Astrocyte (in vitro differentiated cells and primary cell): ENCODE measurements around the gene ESD. TPM values are rescaled to one million over a fixed set of nuclear protein-coding genes. Genes with fewer than 3 reads are reported as not detected.

ENCODE experiments used
- DNase-seq: peaks from one replicate; pipeline ENCODE4 v3.0.0-alpha.2; 2010; ENCODE audit warnings: low read depth
- FAIRE-seq: peaks from 2 replicates; lab custom pipeline; 2011; peaks lifted over from hg19 to GRCh38; lab: Jason Lieb, UNC
- H2AFZ ChIP-seq: 2 replicates; pipeline ENCODE4 v1.6.0; 2012; ENCODE audit warnings: low read depth, low read length, inconsistent platforms
- H3K27ac ChIP-seq: 2 replicates; pipeline ENCODE4 v1.5.1; 2011; ENCODE audit warnings: low read depth, low read length, inconsistent platforms
- H3K27me3 ChIP-seq: 2 replicates; pipeline ENCODE4 v1.6.0; 2011; ENCODE audit warnings: low read length, inconsistent platforms; ENCODE audit not compliant: insufficient read depth
- H3K36me3 ChIP-seq: 2 replicates; pipeline ENCODE4 v1.5.1; 2011; ENCODE audit warnings: low read length, inconsistent platforms; ENCODE audit not compliant: insufficient read depth
- H3K4me1 ChIP-seq: 2 replicates; pipeline ENCODE4 v1.5.1; 2011; ENCODE audit warnings: low read length, inconsistent platforms; ENCODE audit not compliant: insufficient read depth
- H3K4me2 ChIP-seq: 2 replicates; pipeline ENCODE4 v1.6.0; 2012; ENCODE audit warnings: low read length, inconsistent platforms
- H3K4me3 ChIP-seq: 2 replicates; pipeline ENCODE4 v1.5.1; 2011; ENCODE audit warnings: low read depth, mild to moderate bottlenecking, low read length, inconsistent platforms; ENCODE audit not compliant: insufficient read depth
- H3K79me2 ChIP-seq: 2 replicates; pipeline ENCODE4 v1.6.0; 2012; ENCODE audit warnings: mild to moderate bottlenecking, low read length, inconsistent platforms; ENCODE audit not compliant: insufficient read depth
- H3K9ac ChIP-seq: 2 replicates; pipeline ENCODE4 v1.6.0; 2012; ENCODE audit warnings: mild to moderate bottlenecking, low read length, inconsistent platforms
- H3K9me3 ChIP-seq: 2 replicates; pipeline ENCODE4 v1.5.1; 2012; ENCODE audit warnings: low read depth, mild to moderate bottlenecking, low read length, inconsistent platforms; ENCODE audit not compliant: insufficient read depth
- H4K20me1 ChIP-seq: 2 replicates; pipeline ENCODE4 v1.6.0; 2012; ENCODE audit warnings: low read length, inconsistent platforms; ENCODE audit not compliant: insufficient read depth
- H3K27ac Mint-ChIP-seq: one replicate; pipeline ENCODE4 v1.8.0; 2021; ENCODE audit warnings: mild to moderate bottlenecking, mixed read lengths; ENCODE audit not compliant: unreplicated experiment
- H3K27me3 Mint-ChIP-seq: one replicate; pipeline ENCODE4 v1.8.0; 2021; ENCODE audit warnings: low read depth, mixed read lengths; ENCODE audit not compliant: unreplicated experiment
- H3K36me3 Mint-ChIP-seq: one replicate; pipeline ENCODE4 v1.8.0; 2021; ENCODE audit warnings: low read depth, mixed read lengths; ENCODE audit not compliant: unreplicated experiment
- H3K4me1 Mint-ChIP-seq: one replicate; pipeline ENCODE4 v1.8.0; 2021; ENCODE audit warnings: low read depth, mixed read lengths; ENCODE audit not compliant: unreplicated experiment
- H3K4me3 Mint-ChIP-seq: one replicate; pipeline ENCODE4 v1.8.0; 2021; ENCODE audit warnings: mild to moderate bottlenecking, moderate library complexity, mixed read lengths; ENCODE audit not compliant: unreplicated experiment
- H3K9me3 Mint-ChIP-seq: one replicate; pipeline ENCODE4 v1.8.0; 2021; ENCODE audit warnings: mild to moderate bottlenecking, mixed read lengths; ENCODE audit not compliant: unreplicated experiment
- EZH2 ChIP-seq: IDR thresholded peaks from 2 replicates; pipeline ENCODE4 v1.6.1; 2012; ENCODE audit warnings: mild to moderate bottlenecking, low read length, inconsistent platforms; ENCODE audit not compliant: insufficient read depth
- total RNA-seq: library from RNA; stranded (reverse); gene quantifications from 2 replicates; pipeline ENCODE4 v1.2.1, GENCODE V29; 2021
- TF ChIP-seq, protein P1 (sequence below): IDR thresholded peaks from 2 replicates; pipeline ENCODE4 v1.5.1; 2011; ENCODE audit warnings: low read depth, mild to moderate bottlenecking, inconsistent platforms, low read length, moderate library complexity; ENCODE audit not compliant: insufficient read depth

ESD gene
- total RNA-seq, 1 donor from 2014 or later = 91.3 TPM

DNA sequence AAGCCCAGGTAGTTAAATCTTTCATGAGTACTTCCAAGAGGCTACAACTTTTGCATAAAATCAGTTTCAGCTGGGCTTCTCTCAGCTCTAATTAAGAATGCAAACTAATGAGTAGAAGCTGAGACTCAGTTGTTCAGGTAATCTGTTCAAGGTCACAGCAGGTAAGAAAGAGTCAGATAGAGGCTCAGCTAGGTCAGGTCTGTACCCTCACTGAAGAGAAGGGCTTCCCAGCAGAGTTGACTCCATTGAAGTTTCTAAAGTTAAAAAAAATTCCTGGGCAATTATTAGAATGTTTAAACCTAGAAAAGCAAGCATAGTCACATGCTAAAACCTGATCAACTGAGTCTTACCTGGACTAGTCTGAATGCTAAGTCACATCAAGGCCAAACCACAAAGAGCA lies 42.1 kb downstream of the ESD start:
- H3K9me3 Mint-ChIP-seq = no peaks in the 10 kb centered on the region
- Histone ChIP-seq H3K9ac (no peak overlapping the region), H4K20me1 (no peaks in the 10 kb centered on the region), H3K4me3 (no peak overlapping the region), H3K4me1 (peaks cover 20% of the 10 kb centered on the region), H3K9me3 (no peaks in the 10 kb centered on the region), H3K27ac (no peak overlapping the region), H3K4me2 (no peak overlapping the region), H3K27me3 (no peaks in the 10 kb centered on the region), H3K79me2 (no peaks in the 10 kb centered on the region), H2AFZ (no peak overlapping the region), H3K36me3 (peaks cover 9% of the 10 kb centered on the region)
- DNase-seq (no peak), FAIRE-seq (no peak)
- no peak overlapping the region for H3K4me3 Mint-ChIP-seq
- peaks cover 3% of the 10 kb centered on the region for H3K36me3 Mint-ChIP-seq
- no peak overlapping the region for H3K27ac Mint-ChIP-seq
- peaks cover 13% of the 10 kb centered on the region for H3K4me1 Mint-ChIP-seq
- TF ChIP-seq, protein P1, sequence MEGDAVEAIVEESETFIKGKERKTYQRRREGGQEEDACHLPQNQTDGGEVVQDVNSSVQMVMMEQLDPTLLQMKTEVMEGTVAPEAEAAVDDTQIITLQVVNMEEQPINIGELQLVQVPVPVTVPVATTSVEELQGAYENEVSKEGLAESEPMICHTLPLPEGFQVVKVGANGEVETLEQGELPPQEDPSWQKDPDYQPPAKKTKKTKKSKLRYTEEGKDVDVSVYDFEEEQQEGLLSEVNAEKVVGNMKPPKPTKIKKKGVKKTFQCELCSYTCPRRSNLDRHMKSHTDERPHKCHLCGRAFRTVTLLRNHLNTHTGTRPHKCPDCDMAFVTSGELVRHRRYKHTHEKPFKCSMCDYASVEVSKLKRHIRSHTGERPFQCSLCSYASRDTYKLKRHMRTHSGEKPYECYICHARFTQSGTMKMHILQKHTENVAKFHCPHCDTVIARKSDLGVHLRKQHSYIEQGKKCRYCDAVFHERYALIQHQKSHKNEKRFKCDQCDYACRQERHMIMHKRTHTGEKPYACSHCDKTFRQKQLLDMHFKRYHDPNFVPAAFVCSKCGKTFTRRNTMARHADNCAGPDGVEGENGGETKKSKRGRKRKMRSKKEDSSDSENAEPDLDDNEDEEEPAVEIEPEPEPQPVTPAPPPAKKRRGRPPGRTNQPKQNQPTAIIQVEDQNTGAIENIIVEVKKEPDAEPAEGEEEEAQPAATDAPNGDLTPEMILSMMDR = no peak
- TF ChIP-seq EZH2 = no peak
- no peaks in the 10 kb centered on the region for H3K27me3 Mint-ChIP-seq

GRCh38 chr13:46753917-46754316 lies 43.0 kb downstream of the ESD start:
- Mint-ChIP-seq H3K4me3 (no peak overlapping the region), H3K9me3 (no peaks in the 10 kb centered on the region), H3K4me1 (peaks cover 15% of the 10 kb centered on the region), H3K27me3 (no peaks in the 10 kb centered on the region), H3K27ac (no peak overlapping the region), H3K36me3 (peaks cover 6% of the 10 kb centered on the region)
- Histone ChIP-seq H3K36me3 (peaks cover 9% of the 10 kb centered on the region), H3K27ac (no peak overlapping the region), H3K4me1 (peaks cover 24% of the 10 kb centered on the region), H3K9ac (no peak overlapping the region), H4K20me1 (no peaks in the 10 kb centered on the region), H3K4me3 (no peak overlapping the region), H3K4me2 (no peak overlapping the region), H3K9me3 (no peaks in the 10 kb centered on the region), H2AFZ (no peak overlapping the region), H3K27me3 (no peaks in the 10 kb centered on the region), H3K79me2 (no peaks in the 10 kb centered on the region)
- FAIRE-seq (no peak), DNase-seq (no peak)
- TF ChIP-seq EZH2 = no peak
- TF ChIP-seq, protein P1 = no peak

DNA sequence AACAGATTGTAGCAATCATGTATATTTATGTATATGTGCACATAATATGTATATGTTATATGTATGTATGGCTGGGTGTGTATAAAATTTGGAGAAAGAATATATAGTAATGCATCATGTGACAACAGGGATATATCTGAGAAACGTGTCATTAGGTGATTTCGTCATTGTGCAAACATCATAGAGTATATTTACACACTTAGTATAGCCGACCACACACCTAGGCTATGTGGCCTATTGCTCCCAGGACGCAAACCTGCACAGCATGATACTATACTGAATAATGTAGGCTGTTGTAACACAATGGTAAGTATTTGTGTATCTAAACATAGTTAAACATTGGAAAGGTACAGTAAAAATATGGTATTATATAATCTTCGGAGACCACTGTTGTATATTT lies 43.8 kb downstream of the ESD start:
- Mint-ChIP-seq H3K36me3 (peaks cover 7% of the 10 kb centered on the region), H3K27ac (no peak overlapping the region), H3K4me3 (no peak overlapping the region), H3K9me3 (no peaks in the 10 kb centered on the region), H3K4me1 (peaks cover 15% of the 10 kb centered on the region), H3K27me3 (no peaks in the 10 kb centered on the region)
- FAIRE-seq (no peak), DNase-seq (no peak)
- Histone ChIP-seq H3K36me3 (peaks cover 13% of the 10 kb centered on the region), H3K4me2 (no peak overlapping the region), H4K20me1 (no peaks in the 10 kb centered on the region), H3K27ac (no peak overlapping the region), H3K27me3 (no peaks in the 10 kb centered on the region), H3K4me1 (peaks cover 24% of the 10 kb centered on the region), H3K4me3 (no peak overlapping the region), H3K9ac (no peak overlapping the region), H3K9me3 (no peaks in the 10 kb centered on the region), H3K79me2 (no peaks in the 10 kb centered on the region), H2AFZ (no peak overlapping the region)
- no peak for TF ChIP-seq EZH2
- TF ChIP-seq, protein P1 = no peak
